ENCODE measurements around the gene NDUFS8. TPM values are rescaled to one million over a fixed set of nuclear protein-coding genes. Genes with fewer than 3 reads are reported as not detected.
A peak's percentile ranks its signal among the peaks of the same experiment; 100 is the strongest.

The NDUFS8 gene
- total and polyA plus RNA-seq, 2 of the 13 experiments (the other 11 are each of a cell fraction or from before 2014, with no cell fraction given), result 96.7 to 158 TPM

GRCh38 chr11:68008381-68009337 lies 21.8 kb upstream of the NDUFS8 start (continued):
- TF ChIP-seq DZIP1 (CRISPR knock-in tag; IDR thresholded peaks at IDR 0.05), result 0 out of 2 replicates have a peak, but pooled peaks have one; percentile 10
- no peak for TF ChIP-seq ZNF143 (CRISPR knock-in tag; IDR thresholded peaks at IDR 0.05)
- TF ChIP-seq ZBTB25 (CRISPR knock-in tag; IDR thresholded peaks at IDR 0.05), result no peak
- no peak for TF ChIP-seq MAFG (CRISPR knock-in tag; IDR thresholded peaks at IDR 0.05)
- no peak for TF ChIP-seq ZNF326 (CRISPR knock-in tag; IDR thresholded peaks at IDR 0.05; ENCODE audit: borderline replicate concordance)
- TF ChIP-seq, protein P1, sequence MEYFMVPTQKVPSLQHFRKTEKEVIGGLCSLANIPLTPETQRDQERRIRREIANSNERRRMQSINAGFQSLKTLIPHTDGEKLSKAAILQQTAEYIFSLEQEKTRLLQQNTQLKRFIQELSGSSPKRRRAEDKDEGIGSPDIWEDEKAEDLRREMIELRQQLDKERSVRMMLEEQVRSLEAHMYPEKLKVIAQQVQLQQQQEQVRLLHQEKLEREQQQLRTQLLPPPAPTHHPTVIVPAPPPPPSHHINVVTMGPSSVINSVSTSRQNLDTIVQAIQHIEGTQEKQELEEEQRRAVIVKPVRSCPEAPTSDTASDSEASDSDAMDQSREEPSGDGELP (IDR thresholded peaks at IDR 0.05; ENCODE audit: borderline replicate concordance, low read depth), result peak; percentile 30; the same call in 1 of the 2 replicates
- TF ChIP-seq ZNF724P (CRISPR knock-in tag; IDR thresholded peaks at IDR 0.05; ENCODE audit: borderline replicate concordance), result no peak
- TF ChIP-seq, protein P2, sequence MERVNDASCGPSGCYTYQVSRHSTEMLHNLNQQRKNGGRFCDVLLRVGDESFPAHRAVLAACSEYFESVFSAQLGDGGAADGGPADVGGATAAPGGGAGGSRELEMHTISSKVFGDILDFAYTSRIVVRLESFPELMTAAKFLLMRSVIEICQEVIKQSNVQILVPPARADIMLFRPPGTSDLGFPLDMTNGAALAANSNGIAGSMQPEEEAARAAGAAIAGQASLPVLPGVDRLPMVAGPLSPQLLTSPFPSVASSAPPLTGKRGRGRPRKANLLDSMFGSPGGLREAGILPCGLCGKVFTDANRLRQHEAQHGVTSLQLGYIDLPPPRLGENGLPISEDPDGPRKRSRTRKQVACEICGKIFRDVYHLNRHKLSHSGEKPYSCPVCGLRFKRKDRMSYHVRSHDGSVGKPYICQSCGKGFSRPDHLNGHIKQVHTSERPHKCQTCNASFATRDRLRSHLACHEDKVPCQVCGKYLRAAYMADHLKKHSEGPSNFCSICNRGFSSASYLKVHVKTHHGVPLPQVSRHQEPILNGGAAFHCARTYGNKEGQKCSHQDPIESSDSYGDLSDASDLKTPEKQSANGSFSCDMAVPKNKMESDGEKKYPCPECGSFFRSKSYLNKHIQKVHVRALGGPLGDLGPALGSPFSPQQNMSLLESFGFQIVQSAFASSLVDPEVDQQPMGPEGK (CRISPR knock-in tag; IDR thresholded peaks at IDR 0.05), result 0 out of 2 replicates have a peak, but pooled peaks have one; percentile 19
- TF ChIP-seq NAIF1 (CRISPR knock-in tag; IDR thresholded peaks at IDR 0.05; ENCODE audit: borderline replicate concordance), result no peak
- TF ChIP-seq HOXA7 (CRISPR knock-in tag; IDR thresholded peaks at IDR 0.05), result no peak
- TF ChIP-seq ZBTB8A (CRISPR knock-in tag; IDR thresholded peaks at IDR 0.05; ENCODE audit: borderline replicate concordance, low read depth), result no peak
- TF ChIP-seq ZNF460 (CRISPR knock-in tag; IDR thresholded peaks at IDR 0.05; ENCODE audit: borderline replicate concordance), result no peak
- TF ChIP-seq MXD4 (CRISPR knock-in tag; IDR thresholded peaks at IDR 0.05), result no peak
- TF ChIP-seq, protein P3, sequence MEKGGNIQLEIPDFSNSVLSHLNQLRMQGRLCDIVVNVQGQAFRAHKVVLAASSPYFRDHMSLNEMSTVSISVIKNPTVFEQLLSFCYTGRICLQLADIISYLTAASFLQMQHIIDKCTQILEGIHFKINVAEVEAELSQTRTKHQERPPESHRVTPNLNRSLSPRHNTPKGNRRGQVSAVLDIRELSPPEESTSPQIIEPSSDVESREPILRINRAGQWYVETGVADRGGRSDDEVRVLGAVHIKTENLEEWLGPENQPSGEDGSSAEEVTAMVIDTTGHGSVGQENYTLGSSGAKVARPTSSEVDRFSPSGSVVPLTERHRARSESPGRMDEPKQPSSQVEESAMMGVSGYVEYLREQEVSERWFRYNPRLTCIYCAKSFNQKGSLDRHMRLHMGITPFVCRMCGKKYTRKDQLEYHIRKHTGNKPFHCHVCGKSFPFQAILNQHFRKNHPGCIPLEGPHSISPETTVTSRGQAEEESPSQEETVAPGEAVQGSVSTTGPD (CRISPR knock-in tag; IDR thresholded peaks at IDR 0.05), result no peak
- TF ChIP-seq NONO (IDR thresholded peaks at IDR 0.05), result no peak
- 0 out of 2 replicates have a peak, but pooled peaks have one; percentile 21 for TF ChIP-seq NONO (CRISPR knock-in tag; conservative IDR thresholded peaks at IDR 0.05)
- no peak for TF ChIP-seq KLF11 (CRISPR knock-in tag; IDR thresholded peaks at IDR 0.05)
- TF ChIP-seq ZNF350 (CRISPR knock-in tag; IDR thresholded peaks at IDR 0.05; ENCODE audit: borderline replicate concordance, low read depth), result 0 out of 2 replicates have a peak, but pooled peaks have one; percentile 4
- no peak for TF ChIP-seq ZFP41 (CRISPR knock-in tag; IDR thresholded peaks at IDR 0.05; ENCODE audit: borderline replicate concordance)
